HG03520 (cell line): ENCODE measurements around the gene RSRC1.
A peak's percentile ranks its signal among the peaks of the same experiment; 100 is the strongest.
"Not testable (repeated sequence)": the region's sequence is repeated elsewhere in the genome, so short reads cannot be mapped to it uniquely, and the experiment has no call there.

Experiments used
- ATAC-seq: cut with Tn5 transposase; IDR thresholded peaks from one replicate; pipeline ENCODE4 v1.9.1; 2021; ENCODE audit warnings: mild to moderate bottlenecking, moderate library complexity; ENCODE audit not compliant: unreplicated experiment

RSRC1 gene

DNA sequence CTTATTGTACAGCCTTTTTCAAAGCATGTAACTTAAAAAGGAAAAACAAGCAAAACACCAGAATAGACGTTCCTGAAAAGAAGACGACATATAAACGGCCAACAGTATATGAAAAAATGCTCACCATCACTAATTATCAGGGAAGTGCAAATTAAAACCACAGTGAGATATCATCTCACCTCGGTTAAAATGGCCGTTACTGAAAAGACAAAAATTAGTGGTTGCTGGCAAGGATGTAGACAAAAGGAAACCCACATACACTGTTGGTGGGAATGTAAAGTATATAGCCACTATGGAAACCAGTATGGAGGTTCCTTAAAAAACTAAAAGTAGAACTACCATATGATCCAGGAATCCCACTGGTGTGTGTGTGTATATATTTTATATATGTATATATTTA lies 396.6 kb downstream of the RSRC1 start:
- ATAC-seq = no peak

DNA sequence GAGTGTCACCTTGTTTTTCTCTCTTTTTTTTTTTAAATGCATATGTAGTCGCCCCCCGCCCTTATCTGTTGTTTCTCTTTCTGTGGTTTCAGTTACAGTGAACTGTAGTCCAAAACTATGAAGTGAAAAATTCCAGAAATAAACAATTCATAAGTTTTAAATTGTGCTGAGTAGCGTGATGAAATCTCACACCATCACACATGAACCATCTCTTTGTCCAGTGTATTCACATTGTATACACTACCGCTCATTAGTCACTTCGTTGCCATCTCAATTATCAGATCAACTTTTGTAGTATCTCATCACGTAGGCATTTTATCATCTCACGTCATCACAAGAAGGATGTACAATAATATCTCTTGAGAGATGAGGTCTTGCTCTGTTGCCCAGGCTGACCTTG lies 398.6 kb downstream of the RSRC1 start:
- ATAC-seq = no peak

DNA sequence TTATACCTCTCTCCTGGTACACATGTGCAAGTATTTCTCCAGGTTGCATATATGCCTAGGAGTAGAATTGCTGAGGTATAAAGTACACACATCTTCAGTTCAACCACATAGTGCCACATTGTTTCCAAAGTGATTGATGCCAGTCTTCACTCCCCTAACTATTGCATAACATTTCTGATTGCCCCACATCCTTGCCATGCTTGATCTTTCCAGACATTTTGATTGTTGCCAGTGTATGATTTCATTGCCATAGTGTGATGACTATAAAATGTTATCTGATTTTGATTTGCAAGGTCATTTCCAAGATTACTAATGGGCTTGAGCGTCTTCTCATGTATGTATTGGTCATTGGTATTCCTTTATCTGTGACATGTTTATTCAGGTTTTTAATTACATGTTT lies 400.0 kb downstream of the RSRC1 start:
- no peak for ATAC-seq

DNA sequence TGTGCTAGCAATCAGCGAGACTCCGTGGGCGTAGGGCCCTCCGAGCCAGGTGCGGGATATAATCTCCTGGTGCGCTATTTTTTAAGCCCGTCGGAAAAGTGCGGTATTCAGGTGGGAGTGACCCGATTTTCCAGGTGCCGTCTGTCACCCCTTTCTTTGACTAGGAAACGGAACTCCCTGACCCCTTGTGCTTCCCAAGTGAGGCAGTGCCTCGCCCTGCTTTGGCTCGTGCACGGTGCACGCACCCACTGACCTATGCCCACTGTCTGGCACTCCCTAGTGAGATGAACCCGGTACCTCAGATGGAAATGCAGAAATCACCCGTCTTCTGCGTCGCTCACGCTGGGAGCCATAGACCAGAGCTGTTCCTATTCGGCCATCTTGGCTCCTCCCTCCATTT lies 406.8 kb downstream of the RSRC1 start:
- ATAC-seq = not testable (repeated sequence)

DNA sequence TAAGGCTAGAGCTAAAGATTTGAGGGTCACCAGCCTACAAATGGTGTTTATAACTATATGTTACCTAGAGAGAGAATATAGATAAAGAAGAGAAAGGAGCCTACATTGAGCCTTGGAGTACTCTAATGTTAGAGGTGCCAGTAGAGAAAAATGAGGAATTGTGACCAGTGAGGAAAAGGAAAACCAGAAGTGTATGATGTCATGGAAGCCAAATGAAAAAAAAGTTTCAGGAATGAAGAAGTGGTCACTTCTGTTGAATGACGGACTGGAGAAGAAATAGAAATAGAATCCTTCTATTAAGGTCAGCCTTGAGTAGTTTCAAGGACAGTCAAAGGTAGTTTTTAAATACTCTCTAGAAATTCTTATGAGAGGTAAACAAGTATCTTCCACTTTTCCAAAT lies 409.9 kb downstream of the RSRC1 start:
- ATAC-seq = no peak

DNA sequence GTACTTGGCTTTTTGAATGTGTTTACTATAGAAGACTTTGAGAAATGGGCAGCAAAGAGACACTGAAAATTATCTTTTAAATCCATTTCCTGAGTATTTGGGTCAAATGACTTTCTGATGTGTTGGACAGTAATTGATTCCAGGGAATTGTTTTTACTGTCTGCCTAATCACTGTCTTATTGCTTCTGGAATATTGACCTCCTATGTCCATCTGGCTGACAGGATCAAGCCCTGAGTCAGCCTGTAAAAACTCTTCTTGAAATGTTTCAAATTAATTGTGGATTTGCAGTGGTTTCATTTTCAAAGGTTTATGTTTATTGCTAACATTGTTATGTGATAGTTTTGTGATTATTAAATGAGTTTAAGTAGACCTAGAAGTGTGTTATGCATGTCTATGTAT lies 410.5 kb downstream of the RSRC1 start:
- ATAC-seq = no peak

DNA sequence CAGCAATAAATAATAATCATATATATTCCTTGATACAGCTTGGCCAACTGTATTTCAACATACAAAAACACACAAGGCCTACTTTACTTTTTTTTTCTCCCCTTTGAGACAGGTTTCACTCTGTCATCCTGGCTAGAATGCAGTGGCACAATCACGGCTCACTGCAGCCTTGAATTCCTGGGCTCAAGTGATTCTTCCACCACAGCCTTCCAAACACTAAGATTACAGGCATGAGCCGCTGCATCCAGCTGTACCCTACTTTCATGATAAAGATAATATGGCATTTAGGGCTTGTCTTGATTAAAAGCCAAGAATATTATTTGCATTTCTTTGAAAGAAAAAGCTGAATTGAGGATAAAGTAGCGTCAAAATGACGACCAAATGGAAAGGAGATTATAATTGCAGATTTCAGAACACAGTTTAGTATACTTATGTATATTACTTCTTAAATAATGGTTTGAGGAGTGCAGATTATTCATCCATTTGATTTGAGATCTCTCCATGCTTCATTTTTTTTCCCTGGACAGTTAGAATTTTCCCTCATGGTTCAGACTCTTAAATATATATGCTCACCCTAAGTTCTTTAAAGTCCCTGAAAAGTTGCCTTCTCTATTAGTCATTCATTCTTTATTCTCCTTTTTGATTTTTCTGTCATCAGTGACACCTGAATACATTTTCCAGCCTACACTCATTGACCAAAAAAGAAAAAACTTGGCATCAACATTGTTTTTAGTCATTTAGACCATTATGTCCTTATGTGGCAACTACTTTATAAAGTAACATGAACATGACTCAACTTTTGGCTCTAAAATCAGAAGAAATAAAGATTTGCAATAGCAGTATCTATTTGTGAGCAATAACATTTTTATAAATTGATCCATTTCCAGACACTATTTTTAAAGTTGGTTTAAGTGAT lies 412.6 kb downstream of the RSRC1 start:
- ATAC-seq = no peak

DNA sequence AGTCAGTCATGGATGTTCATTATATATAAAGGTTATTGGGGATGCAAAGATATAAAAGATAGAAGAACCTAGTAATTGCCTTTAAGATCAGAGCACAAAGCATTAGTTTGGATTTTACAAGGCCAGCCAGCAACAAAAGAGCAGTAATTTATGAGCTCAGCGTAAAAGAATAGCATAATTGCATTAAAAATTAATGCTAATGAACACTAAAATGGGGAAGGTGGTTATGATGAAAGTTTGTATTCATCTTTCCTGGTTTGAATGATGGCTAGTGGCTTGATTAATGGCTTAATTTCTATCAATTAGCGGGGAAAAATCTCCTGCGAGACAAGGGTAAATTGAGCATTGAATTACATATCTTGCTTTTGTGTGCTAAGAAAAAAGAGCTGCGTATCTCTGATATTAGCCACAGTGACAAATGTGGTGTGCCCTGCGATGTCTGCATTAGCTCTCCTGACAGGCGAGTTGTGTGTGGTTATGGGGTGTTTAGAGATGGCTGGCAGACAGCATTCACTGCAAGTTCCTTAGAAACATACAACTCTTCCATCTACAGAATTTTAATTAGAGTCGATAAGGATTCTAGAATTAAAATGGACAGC lies 418.3 kb downstream of the RSRC1 start:
- no peak for ATAC-seq

DNA sequence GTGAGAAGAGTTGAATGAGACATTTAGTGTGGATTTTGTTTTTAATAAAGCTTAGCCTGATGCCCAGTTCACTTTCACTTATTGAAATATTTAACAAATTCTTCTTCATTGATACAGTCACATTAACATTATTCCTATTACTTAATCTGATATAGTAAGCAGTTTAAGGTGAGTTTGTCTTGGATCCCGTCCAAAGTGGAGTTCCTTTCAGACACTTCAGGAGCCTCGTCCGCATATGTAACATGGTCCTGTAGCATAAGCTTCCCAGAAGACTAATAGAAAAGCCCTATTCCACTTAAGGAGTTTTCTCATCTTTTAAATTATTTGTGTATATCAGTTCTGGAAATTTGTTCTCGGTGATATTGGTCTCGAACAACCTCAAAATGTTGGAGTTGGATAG lies 421.4 kb downstream of the RSRC1 start:
- ATAC-seq = no peak

DNA sequence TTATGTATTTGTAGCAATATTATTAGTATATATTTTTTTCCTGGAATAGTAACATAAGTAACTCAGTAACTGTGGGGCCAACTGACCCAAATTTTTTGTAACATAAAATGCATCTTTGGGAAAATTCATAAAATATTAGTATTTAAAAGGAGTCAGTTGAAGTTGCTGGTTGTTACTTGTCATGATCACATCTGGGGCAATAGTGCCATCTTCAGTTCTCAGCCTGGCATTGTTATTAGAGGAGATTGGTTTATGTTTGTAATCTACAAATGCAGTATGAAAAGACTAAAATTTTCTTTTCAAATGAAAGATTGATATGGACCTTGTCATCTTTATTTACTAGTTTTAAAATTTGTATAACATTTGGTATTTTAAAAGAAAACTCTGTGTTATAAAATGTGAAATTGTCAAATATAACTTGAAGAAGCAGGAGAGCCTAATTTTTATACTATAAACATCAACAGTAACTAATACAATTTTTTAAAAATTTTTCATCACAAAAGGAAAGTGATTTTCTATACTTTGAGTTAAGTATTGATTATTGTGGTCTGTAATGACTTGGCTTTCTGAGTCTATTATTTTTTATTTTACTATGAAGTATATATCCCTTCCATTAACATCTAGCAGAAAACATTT lies 422.3 kb downstream of the RSRC1 start:
- ATAC-seq = no peak

DNA sequence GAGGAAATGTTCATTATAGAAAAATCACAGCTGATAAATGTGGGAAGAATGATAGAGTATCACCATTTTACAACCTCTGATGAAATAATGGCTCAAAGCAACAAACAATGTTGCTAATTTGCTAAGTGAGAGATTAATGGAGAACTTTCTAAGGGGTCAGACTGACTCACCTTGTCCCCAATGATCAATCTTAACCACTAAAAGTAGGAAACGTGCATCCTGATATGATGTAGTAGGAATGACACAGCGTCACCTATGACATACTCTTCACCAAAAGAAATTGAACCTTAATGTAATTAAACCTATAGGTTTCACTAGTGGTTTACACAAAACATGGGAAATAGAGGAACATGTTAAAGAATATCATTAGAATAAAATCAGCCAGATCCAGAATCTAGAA lies 426.0 kb downstream of the RSRC1 start:
- no peak for ATAC-seq

DNA sequence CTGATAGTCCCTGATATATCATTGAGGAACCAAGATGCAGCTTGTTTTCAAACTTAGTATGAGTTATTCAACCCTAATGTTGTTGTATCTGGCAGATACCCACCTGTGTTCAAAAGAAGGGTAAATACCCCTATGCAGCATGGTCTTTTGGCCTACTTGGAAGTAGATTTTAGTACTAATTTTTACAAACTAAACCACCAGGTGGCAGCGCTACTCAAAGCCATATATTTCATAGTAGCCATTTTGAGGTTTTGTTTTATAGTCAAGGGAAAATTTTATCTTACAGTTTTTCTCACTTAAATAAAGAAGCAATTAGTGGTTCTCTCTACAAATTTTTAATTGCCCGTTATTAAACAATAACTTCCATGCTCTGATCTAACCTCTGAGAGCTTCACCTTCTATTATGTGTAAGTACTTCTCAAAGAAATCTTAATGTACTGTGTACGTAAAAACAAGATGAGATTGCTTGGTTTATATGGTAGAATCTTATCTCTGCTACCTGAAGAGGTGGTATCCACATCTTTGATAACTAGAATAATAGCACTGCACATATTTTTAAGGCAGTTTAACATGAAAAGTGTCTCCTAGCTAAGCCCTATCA lies 429.6 kb downstream of the RSRC1 start:
- peak; percentile 76 for ATAC-seq

DNA sequence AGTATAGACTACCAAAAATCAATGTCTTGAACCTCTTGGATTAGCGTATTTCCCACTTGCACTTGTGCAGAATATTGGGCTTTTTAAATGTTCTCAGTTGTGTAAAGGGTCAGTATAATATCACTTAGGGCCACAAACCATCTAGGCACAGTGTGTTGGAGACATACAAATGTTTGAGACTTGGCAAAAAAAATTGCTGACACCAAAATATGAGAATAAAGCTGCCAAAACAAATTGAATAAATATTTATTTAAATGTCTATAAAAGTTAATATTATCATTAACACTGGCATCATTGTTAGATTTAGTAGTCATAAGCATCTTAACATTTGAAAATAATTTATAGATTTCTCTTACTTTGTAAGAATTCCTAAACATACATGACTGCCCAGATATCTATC lies 430.2 kb downstream of the RSRC1 start:
- ATAC-seq = no peak

DNA sequence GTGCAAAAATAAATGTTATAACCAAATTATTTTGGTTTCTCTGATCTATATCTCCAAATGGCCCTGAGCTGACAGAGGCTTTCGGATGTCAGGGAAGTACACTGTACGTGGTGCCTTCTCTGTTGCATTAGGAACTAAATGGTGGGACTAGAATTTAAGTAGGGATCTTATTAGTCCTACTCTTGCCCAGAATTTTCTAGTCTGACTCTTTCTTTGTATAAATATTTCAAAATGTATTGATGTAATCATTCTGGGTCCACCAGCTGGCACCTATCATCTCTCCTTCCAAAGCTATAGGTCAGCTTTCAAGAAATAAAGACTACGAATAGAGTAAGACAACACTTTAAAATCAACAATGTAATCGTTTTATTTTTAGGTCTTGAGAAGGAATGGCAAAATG lies 438.8 kb downstream of the RSRC1 start:
- no peak for ATAC-seq

DNA sequence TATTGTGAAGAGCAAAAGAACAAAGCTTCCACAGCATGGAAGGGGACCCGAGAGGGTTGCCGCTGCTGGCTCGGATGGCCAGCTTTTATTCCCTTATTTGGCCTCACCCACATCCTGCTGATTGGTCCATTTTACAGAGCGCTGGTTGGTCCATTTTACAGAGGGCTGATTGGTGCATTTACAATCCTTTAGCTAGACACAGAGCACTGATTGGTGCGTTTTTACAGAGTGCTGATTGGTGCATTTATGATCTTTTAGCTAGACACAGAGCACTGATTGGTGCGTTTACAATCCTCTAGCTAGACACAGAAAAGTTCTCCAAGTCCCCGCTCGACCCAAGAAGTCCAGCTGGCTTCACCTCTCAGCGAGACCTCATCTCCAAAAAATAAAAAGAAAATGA lies 440.0 kb downstream of the RSRC1 start:
- not testable (repeated sequence) for ATAC-seq

DNA sequence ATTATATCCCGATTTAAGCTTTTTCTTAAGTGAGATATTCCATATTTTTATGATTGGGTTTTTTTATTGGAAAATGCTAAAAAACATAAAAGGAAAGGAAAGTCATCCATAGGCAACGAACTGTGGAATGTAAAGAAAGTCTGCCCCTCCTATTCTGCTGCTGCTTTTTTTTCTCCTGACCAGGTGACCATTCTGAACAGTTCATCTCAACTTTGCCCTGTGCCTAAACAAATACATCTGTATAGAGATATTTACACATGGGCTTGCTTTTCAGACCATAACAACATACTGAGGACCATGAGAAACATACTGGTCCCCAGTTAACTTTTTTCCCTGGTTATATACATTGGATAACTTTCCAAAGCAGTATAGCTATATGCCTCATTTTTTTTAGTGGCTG lies 442.2 kb downstream of the RSRC1 start:
- no peak for ATAC-seq

DNA sequence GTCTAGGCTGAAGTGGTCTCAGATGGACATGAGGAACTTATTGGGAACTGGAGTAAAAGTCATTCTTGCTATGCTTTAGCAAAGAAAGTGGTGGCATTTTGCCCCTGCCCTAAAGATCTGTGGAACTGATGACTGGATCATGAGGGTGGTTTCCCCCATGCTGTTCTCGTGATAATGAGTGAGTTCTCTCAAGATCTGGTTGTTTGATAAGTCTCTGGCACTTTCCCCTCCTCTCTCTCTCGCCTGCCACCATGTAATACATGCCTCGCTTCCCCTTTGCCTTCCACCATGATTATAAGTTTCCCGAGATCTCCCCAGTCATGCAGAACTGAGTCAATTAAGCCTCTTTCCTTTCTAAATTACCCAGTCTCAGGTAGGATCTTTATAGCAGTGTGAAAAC lies 449.6 kb downstream of the RSRC1 start:
- ATAC-seq = no peak

DNA sequence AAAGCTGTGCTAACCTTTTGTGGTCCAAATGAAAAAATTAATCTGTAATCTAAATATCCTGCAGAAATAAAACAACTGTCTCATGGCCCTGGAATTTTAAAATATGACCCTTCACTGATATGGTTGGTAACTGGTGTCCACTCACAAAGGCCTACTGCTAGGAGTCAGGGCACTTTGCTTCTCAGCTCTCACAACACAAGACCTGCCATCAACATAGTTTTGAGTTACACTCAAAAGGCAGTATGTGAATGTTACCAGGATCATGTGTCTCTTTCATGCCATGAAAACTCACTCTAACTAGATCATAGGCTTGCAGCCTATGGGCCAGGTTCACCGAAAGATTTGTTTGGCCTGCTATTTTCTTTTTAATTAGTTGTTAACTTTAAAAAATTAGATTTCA lies 451.1 kb downstream of the RSRC1 start:
- ATAC-seq = no peak

DNA sequence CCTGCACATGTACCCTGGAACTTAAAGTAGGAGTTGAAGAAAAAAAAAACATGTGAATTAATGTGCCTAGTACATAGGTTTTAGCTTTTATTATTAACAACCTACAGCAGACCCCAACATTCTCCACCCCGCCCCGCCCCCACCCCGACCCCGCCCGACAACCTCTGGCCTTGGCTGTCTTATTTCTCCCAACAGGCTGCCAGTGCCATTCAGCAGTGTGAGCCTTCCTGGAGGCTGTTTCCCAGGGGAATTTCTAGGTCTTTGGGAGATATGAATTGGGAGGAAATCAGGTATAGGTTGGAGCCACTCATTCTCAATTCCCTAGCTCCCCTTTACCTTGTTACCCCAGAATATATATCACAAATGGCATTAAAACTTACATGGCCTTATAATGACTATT lies 452.8 kb downstream of the RSRC1 start:
- ATAC-seq = no peak

DNA sequence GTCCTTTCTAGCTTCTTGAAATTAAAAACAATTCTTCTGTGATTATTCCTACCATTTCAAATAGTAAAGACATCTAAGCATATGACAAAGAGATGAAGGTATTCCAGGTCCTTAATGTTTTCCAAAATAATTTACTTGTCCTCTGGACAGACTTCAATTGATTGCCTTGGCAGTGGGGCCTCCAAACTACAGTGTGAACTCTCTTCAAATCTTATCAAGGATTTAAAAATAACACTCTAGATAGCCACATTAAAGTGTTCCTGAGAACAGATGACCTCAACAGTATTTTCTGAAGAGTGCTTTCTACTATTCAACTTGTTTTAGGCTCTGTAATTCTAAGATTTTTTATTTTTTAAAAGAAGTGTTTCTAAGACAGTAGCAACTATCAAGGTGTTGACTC lies 453.2 kb downstream of the RSRC1 start:
- no peak for ATAC-seq

DNA sequence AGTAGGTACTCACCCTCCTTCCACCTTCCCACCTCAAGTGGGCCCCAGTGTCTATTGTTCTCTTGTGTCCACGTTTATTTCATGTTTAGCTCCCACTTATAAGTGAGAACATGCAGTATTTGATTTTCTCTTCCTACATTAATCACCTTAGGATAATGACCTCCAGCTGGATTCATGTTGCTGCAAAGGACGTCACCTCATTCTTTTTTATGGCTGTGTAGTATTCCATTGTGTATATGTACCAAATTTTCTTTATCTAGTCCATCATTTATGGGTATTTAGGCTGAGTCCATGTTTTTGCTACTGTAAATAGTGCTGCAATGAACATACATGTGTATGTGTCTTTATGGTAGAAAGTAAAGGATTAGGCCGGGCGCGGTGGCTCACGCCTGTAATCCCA lies 455.2 kb downstream of the RSRC1 start:
- ATAC-seq = no peak

DNA sequence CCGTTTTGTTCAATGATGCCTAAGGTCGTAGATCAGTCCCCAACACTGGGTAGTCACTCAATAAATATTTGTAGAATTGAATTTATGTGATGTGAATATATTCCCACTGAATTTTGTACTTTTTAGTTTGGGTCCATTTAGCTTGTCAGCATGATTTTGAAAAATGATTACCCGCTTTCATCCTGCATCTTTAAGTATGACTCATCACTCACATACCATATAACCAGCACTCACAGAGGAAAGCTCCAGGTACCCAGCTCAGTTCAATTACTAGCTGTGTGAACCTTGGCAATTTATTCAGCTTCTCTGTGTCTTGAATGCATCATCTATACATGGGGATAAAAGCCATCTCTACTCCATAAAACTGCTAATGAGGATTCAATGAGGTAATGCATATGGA lies 458.9 kb downstream of the RSRC1 start:
- no peak for ATAC-seq
